Heart left ventricle (tissue), 16 donors: ENCODE data around the gene AGPAT2. TPM values are rescaled to one million over a fixed set of nuclear protein-coding genes. Genes with fewer than 3 reads are reported as not detected.

ENCODE experiments used
- ATAC-seq, 4 donors: fragments of 200-7000 bp; cut with Tn5 transposase; one replicate each; pipeline ENCODE4 v1.9.1; 2020 to 2022; ENCODE audit warnings: moderate library complexity in 4 of 4, mild to moderate bottlenecking in 3 of 4, moderate number of reproducible peaks in 1 of 4
- DNase-seq, 5 donors: peaks; one replicate each; pipeline ENCODE4 v3.0.0-alpha.2; 2020
- H3K27ac ChIP-seq, 12 donors: fragments of 200-600 bp; sonication (generic) in 4 of 12; one replicate each; pipeline versions ENCODE4 v1.5.0 to v1.8.0; 2016 to 2022; ENCODE audit warnings: mild to moderate bottlenecking in 2 of 12
- H3K27me3 ChIP-seq, 9 donors: fragments of 200-600 bp; sonication (generic) in 2 of 9; one replicate each; pipeline versions ENCODE4 v1.5.1 to v1.8.0; 2016 to 2022; ENCODE audit warnings: mild to moderate bottlenecking in 3 of 9
- H3K36me3 ChIP-seq, 9 donors: fragments of 200-600 bp; sonication (generic) in 2 of 9; one replicate each; pipeline versions ENCODE4 v1.5.0 to v1.8.0; 2018 to 2022; ENCODE audit warnings: mild to moderate bottlenecking in 2 of 9
- H3K4me1 ChIP-seq, 12 donors: fragments of 200-600 bp; sonication (generic) in 4 of 12; one replicate each; pipeline versions ENCODE4 v1.5.0 to v1.8.0; 2016 to 2022; ENCODE audit warnings: mild to moderate bottlenecking in 3 of 12
- H3K4me3 ChIP-seq, 12 donors: fragments of 200-600 bp; sonication (generic) in 4 of 12; one replicate each; pipeline versions ENCODE4 v1.5.0 to v1.8.0; 2017 to 2022; ENCODE audit warnings: mild to moderate bottlenecking in 9 of 12, moderate library complexity in 4 of 12
- H3K9me3 ChIP-seq, 12 donors: fragments of 200-600 bp; sonication (generic) in 4 of 12; one replicate each; pipeline versions ENCODE4 v1.5.0 to v1.8.0; 2016 to 2022; ENCODE audit warnings: mild to moderate bottlenecking in 1 of 12
- POLR2A ChIP-seq, 2 donors: fragments of 450-650 bp; IDR thresholded peaks; one replicate each; pipeline ENCODE4 v1.6.1; 2017; ENCODE audit warnings: antibody characterized with exemption in 2 of 2, mild to moderate bottlenecking in 2 of 2, moderate library complexity in 2 of 2
- WGBS, 4 donors: extraction: QIAGEN DNeasy Blood & Tissue Kit in 2 of 4; methylation state at CpG; one replicate each; pipeline versions ENCODE4 v1.1.5 to v1.1.7; 2013 to 2018; 5-methylcytosine and 5-hydroxymethylcytosine counted together
- intact Hi-C, 10 donors: fragments of 100-400 bp; cut with DNase I; formaldehyde crosslinking; loops; one replicate each; pipeline versions ENCODE4 v1.11.1 to v1.14.2; 2022
- polyA plus RNA-seq, 2 donors: library from polyadenylated mRNA; stranded (reverse); fragments of 200-250 nt; gene quantifications; one replicate each; pipeline ENCODE4 v1.2.3, GENCODE V29; 2013
- total RNA-seq, 9 donors: library from RNA; depleted of rRNA in 2 of 9; stranded (reverse); fragments of >200 nt in 2 of 9; fragmentation: NEBNext Ultra II Directional in 3 of 9; extraction: Animal tissue kit (Norgen Biotek cat#: 25700) in 3 of 9; gene quantifications; one replicate each; pipeline versions ENCODE4 v1.1.0 to v1.2.4, GENCODE V29; 2016 to 2023
- TF ChIP-seq, protein P1 (sequence below), 12 donors: fragments of 200-600 bp; sonication (generic) in 4 of 12; IDR thresholded peaks; one replicate each; pipeline versions ENCODE4 v1.5.0 to v1.8.0; 2018 to 2022; ENCODE audit warnings: antibody characterized with exemption in 12 of 12, mild to moderate bottlenecking in 5 of 12
- donor health status: ischemic (EF 13 %, LVEDD 7.1; RV severe dilation, severe dysfunction).
- donor health status: healthy with polysubstance abuse.
- donor health status: DM: no; HTN: yes; CAD: no.
- donor health status: DM: no; HTN: no; CAD: no.
- donor health status: ischemic (EF 25% LVEDD 6.9; RV normal size, moderate dysfunction).
- donor health status: ischemic (EF 25% LVEDD 5.7; RV mildly dilated, moderate dysfunction).
- donor health status: healthy.
- donor health status: DM: yes; HTN: yes; CAD: no.
- donor health status: ischemic (EF 35%, LVEDD 5.7; RV mildly dilated, moderate dysfunction).
- donor health status: nonischemic (EF 11% LVEDD 7.7; RV severe dilation, severe dysfunction).
- donor health status: DM: yes; HTN: yes; CAD: no.
- donor health status: PGD.
- donor health status: ischemic (EF 29% LVEDD 5.4; RV normal size, mild dysfunction).
- donor health status: nonischemic (EF 23%, LVEDD 6.1; RV moderate dilation, normal function).

The AGPAT2 gene
- total and polyA plus RNA-seq, 11 donors, result 52.4 to 122 (median 69.3) TPM

DNA sequence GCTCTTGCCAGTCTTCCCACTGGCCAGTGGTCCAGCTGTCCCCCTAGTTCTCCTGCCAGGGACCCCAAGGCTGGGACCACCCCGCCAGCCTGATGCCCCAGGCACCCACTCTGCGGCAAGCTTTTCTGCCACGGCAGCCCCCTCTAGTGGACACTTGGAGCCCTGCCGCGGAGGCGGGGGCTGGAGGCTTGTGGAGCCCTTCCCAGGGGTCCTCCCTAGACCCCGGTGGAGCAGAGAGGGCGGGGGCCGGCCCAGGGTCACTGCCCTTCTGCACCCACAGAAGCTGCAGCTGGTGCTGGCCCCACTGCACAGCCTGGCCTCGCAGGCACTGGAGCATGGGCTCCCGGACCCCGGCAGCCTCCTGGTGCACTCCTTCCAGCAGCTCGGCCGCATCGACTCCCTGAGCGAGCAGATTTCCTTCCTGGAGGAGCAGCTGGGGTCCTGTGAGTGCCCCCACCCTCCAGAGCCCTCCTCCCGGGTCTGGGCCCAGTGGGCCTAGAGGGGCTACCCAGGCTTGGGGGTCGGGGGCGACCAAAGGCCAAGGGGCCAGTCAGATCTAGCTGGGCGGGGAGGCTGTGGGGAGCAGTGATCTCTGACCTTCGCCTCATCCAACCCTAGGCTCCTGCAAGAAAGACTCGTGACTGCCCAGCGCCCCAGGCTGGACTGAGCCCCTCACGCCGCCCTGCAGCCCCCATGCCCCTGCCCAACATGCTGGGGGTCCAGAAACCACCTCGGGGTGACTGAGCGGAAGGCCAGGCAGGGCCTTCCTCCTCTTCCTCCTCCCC is 15.4 kb downstream of the AGPAT2 start:
- H3K4me1 ChIP-seq, result peaks cover 0 to 34% (median 3%) of the 10 kb centered on the region in 12 donors
- intact Hi-C loops, result no loop called here
- no peak for TF ChIP-seq POLR2A (IDR thresholded peaks at IDR 0.05)
- TF ChIP-seq, protein P1, sequence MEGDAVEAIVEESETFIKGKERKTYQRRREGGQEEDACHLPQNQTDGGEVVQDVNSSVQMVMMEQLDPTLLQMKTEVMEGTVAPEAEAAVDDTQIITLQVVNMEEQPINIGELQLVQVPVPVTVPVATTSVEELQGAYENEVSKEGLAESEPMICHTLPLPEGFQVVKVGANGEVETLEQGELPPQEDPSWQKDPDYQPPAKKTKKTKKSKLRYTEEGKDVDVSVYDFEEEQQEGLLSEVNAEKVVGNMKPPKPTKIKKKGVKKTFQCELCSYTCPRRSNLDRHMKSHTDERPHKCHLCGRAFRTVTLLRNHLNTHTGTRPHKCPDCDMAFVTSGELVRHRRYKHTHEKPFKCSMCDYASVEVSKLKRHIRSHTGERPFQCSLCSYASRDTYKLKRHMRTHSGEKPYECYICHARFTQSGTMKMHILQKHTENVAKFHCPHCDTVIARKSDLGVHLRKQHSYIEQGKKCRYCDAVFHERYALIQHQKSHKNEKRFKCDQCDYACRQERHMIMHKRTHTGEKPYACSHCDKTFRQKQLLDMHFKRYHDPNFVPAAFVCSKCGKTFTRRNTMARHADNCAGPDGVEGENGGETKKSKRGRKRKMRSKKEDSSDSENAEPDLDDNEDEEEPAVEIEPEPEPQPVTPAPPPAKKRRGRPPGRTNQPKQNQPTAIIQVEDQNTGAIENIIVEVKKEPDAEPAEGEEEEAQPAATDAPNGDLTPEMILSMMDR (IDR thresholded peaks at IDR 0.05), result peak; percentile 67 to 85 (median 76)
- peak in 2 of 4 donors; percentile 2 to 13 for ATAC-seq
- H3K27ac ChIP-seq, result peak overlapping the region in 10 of 12 donors; percentile 15 to 89 (median 52)
- H3K9me3 ChIP-seq, result no peaks in the 10 kb centered on the region
- H3K27me3 ChIP-seq, result peaks cover 0 to 7% (median 0%) of the 10 kb centered on the region in 9 donors
- H3K4me3 ChIP-seq, result peak overlapping the region in 10 of 12 donors; percentile 1 to 80 (median 50)
- H3K36me3 ChIP-seq, result peaks cover 0 to 89% (median 60%) of the 10 kb centered on the region in 9 donors
- DNase-seq, result peak in 2 of 5 donors; percentile 40 to 50
- WGBS, 4 donors, result 35 to 51% (median 48%) methylated on average over 25 to 27 of the region's 27 CpGs

DNA sequence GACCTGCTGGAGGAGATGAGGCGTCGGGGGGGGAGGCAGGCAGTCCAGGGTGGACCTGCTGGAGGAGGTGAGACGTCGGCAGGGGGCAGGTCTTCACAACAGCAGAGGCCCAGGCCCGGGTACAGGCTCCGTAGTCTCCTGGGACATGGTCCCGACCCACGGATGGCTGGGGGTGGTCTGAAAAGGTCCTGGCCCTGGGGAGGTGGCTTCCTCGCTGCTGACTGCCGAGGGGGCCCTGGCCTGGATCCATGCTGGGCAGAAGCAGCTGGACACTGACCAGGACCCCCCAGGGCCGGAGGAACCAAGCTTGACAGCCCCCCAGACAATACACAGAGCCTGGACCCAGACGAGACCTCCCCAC is 16.0 kb downstream of the AGPAT2 start:
- Histone ChIP-seq H3K4me3 (peak overlapping the region in 10 of 12 donors; percentile 1 to 80 (median 50)), H3K27me3 (peaks cover 0 to 7% (median 0%) of the 10 kb centered on the region in 9 donors), H3K4me1 (peaks cover 0 to 39% (median 4%) of the 10 kb centered on the region in 12 donors), H3K27ac (peak overlapping the region in 10 of 12 donors; percentile 15 to 89 (median 52)), H3K36me3 (peaks cover 0 to 86% (median 54%) of the 10 kb centered on the region in 9 donors), H3K9me3 (no peaks in the 10 kb centered on the region)
- WGBS, 4 donors, result 22 to 40% (median 30%) methylated on average over 4 to 12 of the region's 12 CpGs
- ATAC-seq (no peak), DNase-seq (no peak)
- TF ChIP-seq, protein P1 (IDR thresholded peaks at IDR 0.05), result no peak
- no peak for TF ChIP-seq POLR2A (IDR thresholded peaks at IDR 0.05)
- intact Hi-C loops, result no loop called here

DNA sequence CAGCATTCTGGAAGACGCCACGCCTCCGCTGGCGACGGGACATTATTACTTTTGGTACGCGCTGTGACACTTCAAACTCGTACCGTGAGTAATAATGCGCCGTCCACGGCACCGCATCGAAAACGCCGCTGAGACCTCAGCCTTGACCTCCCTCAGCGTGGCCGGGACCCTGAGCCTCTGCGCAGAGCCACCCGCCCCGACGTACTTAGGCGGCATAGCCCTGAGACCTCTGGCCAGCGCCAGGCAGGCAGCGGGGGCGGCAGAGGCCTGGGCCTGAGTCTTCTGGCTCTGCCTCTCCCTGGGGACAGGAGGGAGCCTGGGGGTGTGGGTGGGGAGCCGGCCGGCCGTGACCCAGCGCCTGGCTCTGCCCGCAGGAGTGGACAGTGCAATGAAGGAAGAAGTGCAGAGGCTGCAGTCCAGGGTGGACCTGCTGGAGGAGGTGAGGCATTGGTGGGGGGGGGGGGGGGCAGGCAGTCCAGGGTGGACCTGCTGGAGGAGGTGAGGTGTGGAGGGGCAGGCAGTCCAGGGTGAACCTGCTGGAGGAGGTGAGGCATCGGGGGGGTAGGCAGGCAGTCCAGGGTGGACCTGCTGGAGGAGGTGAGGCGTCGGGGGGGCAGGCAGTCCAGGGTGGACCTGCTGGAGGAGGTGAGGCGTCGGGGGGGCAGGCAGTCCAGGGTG is 16.5 kb downstream of the AGPAT2 start:
- no peaks in the 10 kb centered on the region for H3K9me3 ChIP-seq
- H3K27me3 ChIP-seq, result peaks cover 0 to 7% (median 0%) of the 10 kb centered on the region in 9 donors
- ATAC-seq (no peak), DNase-seq (no peak)
- 57 to 66% (median 65%) methylated on average over 29 to 36 of the region's 36 CpGs for WGBS, 4 donors
- H3K4me1 ChIP-seq, result peaks cover 0 to 41% (median 4%) of the 10 kb centered on the region in 12 donors
- H3K36me3 ChIP-seq, result peaks cover 0 to 81% (median 49%) of the 10 kb centered on the region in 9 donors
- intact Hi-C loops, result no loop called here
- TF ChIP-seq, protein P1 (IDR thresholded peaks at IDR 0.05), result no peak
- TF ChIP-seq POLR2A (IDR thresholded peaks at IDR 0.05), result no peak
- peak overlapping the region; percentile 31 to 96 (median 84) for H3K27ac ChIP-seq
- H3K4me3 ChIP-seq, result peak overlapping the region; percentile 35 to 84 (median 68)
